GM12801 (cell line): ENCODE data around the gene EFR3B.

Experiments
- CTCF ChIP-seq: IDR thresholded peaks from one replicate; pipeline ENCODE4 v1.5.1; 2011; ENCODE audit warnings: control low read depth; ENCODE audit not compliant: insufficient read length; ENCODE audit errors: extremely low read depth

Gene EFR3B

GRCh38 chr2:25149646-25150045, 107.8 kb downstream of the EFR3B start:
- no peak for TF ChIP-seq CTCF

- no peak for TF ChIP-seq CTCF
Measured at GRCh38 chr2:25151718-25152117, 109.8 kb downstream of the EFR3B start.

DNA sequence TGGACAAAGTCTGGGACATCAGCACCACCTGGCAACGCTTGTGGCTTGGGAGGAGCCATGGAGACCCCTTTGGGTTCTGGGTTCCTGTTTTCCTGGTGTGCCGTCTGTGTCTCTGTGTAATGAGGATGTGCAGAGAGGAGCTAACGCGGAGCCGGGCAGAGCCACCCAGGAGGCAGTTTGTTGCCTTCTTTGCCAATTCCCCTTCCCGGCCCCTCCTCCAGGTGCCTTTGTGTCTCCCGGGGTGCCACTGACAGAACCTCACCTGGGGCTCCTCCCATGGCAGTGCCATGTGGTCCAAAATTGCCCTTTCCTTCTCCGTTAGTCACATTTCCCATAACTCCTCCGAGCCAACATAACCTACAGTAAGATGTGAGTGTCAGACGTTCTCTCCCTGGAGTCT, 113.5 kb downstream of the EFR3B start:
- no peak for TF ChIP-seq CTCF

GRCh38 chr2:25158096-25158852, 116.4 kb downstream of the EFR3B start:
- no peak for TF ChIP-seq CTCF

DNA sequence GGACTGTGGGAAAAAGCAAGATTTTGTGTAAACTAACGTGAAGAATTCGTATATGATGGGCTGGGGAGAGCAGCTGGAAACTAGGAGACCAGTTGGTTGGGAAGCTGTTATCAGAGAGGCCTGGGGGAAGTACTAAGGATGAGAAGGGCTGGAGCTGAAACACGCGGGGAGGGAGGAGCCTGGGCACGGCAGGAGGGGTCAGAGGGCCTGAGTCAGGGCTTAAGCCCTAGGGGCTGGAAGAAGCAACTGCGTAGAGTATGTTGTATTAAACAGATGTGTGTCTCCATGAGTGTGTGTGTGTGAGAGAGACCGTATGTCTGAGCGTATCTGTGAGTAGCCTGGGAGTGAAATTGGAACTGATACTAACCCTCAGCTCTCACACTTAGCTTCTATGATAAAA, 118.1 kb downstream of the EFR3B start:
- TF ChIP-seq CTCF, result no peak

DNA sequence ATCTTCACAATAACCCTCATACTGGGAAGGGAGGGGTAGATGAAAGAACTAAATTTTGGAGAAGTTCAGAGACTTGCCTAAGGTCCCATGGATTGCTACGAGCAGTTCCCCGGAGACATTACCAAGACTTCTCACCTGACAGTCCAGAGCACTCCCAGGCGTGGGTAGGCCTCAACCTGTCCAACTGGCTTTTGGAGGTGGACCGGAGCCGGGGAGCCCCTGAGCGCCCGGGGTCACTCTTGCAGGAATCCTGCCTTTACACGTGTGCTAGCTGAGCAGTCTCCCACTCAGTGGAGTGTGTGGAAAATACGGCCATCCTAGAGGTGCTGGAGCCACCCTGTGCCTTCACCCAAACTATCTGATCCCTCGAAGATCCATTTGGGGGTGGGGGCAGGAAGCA, 118.5 kb downstream of the EFR3B start:
- no peak for TF ChIP-seq CTCF

DNA sequence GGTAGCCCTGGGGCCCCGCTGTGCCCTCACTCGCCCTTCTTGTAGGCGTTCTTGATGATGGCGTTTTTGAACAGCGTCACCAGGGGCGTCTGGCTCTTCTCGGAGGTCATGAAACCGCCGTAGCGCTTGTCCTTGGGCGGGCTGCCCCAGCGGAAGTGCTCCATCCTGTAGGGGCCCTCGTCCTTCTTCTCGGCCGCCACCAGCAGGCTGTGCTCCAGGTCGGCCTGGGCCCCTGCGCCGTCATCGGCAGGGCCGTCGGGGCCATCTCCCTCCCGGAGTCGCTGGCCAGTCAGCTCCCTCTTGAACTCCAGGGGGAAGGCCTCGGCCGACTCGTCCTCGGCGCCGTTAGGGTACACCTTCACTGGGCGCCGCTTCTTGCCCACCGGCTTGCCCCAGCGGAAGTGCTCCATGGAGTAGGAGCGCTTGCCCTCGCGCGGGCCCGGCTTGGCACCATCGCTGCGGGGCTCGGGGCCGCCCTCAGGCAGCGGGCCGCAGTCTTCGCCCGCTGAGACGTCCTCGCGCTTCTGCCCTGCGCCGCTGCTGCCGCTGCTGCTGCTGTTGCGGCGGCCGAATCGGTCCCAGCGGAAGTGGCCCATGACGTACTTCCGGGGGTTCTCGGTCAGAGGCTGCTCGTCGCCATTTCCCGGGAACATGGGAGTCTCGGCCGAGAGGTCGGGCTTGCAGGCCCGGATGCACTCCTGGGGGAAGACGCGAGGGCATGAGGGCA, 119.3 kb downstream of the EFR3B start:
- TF ChIP-seq CTCF, result no peak
